SK-N-SH (cell line): ENCODE measurements around the gene NEK9. TPM values are rescaled to one million over a fixed set of nuclear protein-coding genes. Genes with fewer than 3 reads are reported as not detected.

ENCODE experiments used
- CTCF ChIA-PET: fragments of 300-600, 350-600 bp; formaldehyde crosslinking; extraction: SDS; loops from one replicate; lab custom pipeline; 2021; lab: Yijun Ruan, JAX
- POLR2A ChIA-PET: fragments of 350-600 bp; sonication (Branson Sonifier 250); formaldehyde crosslinking; extraction: SDS; loops from one replicate; lab custom pipeline; 2020; ENCODE audit warnings: antibody characterized with exemption, inconsistent platforms; lab: Yijun Ruan, JAX
- DNase-seq: peaks from one replicate; pipeline ENCODE4 v3.0.0; 2012
- H2AFZ ChIP-seq: fragments of 200-600 bp; sonication (generic); 2 replicates; pipeline ENCODE4 v1.8.1; 2016; ENCODE audit warnings: antibody characterized with exemption, mild to moderate bottlenecking, low read depth
- H3F3A ChIP-seq: fragments of 200-600 bp; sonication (generic); replicated peaks from 2 replicates; pipeline ENCODE3; 2016; ENCODE audit warnings: antibody characterized with exemption, mild to moderate bottlenecking; ENCODE audit not compliant: insufficient read depth
- H3K27ac ChIP-seq, 2 experiments: fragments of 200-500 bp in 1 of 2; fragments of 200-600 bp in 1 of 2; sonication (Bioruptor generic) in 1 of 2; sonication (generic), shearing (Covaris generic) in 1 of 2; 2 replicates each; pipeline versions ENCODE4 v1.5.1 to v1.6.1; 2014 to 2016; ENCODE audit warnings: low read depth in 2 of 2, inconsistent platforms in 1 of 2, low read length in 1 of 2, mild to moderate bottlenecking in 1 of 2, mixed read lengths in 1 of 2
- H3K27me3 ChIP-seq: fragments of 200-600 bp; sonication (generic), shearing (Covaris generic); 2 replicates; pipeline ENCODE4 v1.6.1; 2016; ENCODE audit warnings: mixed run types; ENCODE audit not compliant: insufficient read depth
- H3K36me3 ChIP-seq, 2 experiments: fragments of 200-500 bp in 1 of 2; fragments of 200-600 bp in 1 of 2; sonication (Bioruptor generic) in 1 of 2; sonication (generic) in 1 of 2; replicated peaks in 1 of 2; 2 replicates each; pipeline versions ENCODE3 to v1.5.1; 2014 to 2016; ENCODE audit warnings: low read length in 1 of 2, mild to moderate bottlenecking in 1 of 2; ENCODE audit not compliant: insufficient read depth in 2 of 2, control insufficient read depth in 1 of 2
- H3K4me1 ChIP-seq, 2 experiments: fragments of 200-500 bp in 1 of 2; fragments of 200-600 bp in 1 of 2; sonication (Bioruptor generic) in 1 of 2; sonication (generic), shearing (Covaris generic) in 1 of 2; 2 replicates each; pipeline versions ENCODE4 v1.5.1 to v1.6.1; 2014 to 2016; ENCODE audit warnings: low read depth in 1 of 2, low read length in 1 of 2, mixed run types in 1 of 2; ENCODE audit not compliant: insufficient read depth in 2 of 2, control insufficient read depth in 1 of 2
- H3K4me2 ChIP-seq: fragments of 200-600 bp; sonication (generic), shearing (Covaris generic); 2 replicates; pipeline ENCODE4 v1.6.1; 2017; ENCODE audit warnings: mixed run types
- H3K4me3 ChIP-seq, 2 experiments: fragments of 200-500 bp in 1 of 2; fragments of 200-600 bp in 1 of 2; sonication (Bioruptor generic) in 1 of 2; sonication (generic), shearing (Covaris generic) in 1 of 2; 2 replicates each; pipeline versions ENCODE4 v1.5.1 to v1.8.1; 2014 to 2016; ENCODE audit warnings: low read depth in 2 of 2, inconsistent platforms in 1 of 2, low read length in 1 of 2, mild to moderate bottlenecking in 1 of 2, mixed read lengths in 1 of 2, moderate library complexity in 1 of 2
- H3K79me2 ChIP-seq: fragments of 200-600 bp; sonication (generic); 2 replicates; pipeline ENCODE4 v1.8.1; 2017; ENCODE audit warnings: mild to moderate bottlenecking; ENCODE audit not compliant: insufficient read depth
- H3K9ac ChIP-seq: fragments of 200-600 bp; sonication (generic); 2 replicates; pipeline ENCODE4 v1.6.1; 2017; ENCODE audit warnings: mixed run types
- H3K9me2 ChIP-seq: fragments of 200-600 bp; sonication (generic); 2 replicates; pipeline ENCODE4 v1.6.1; 2017; ENCODE audit warnings: mixed run types
- H3K9me3 ChIP-seq: fragments of 200-600 bp; sonication (generic); 2 replicates; pipeline ENCODE4 v1.6.1; 2017; ENCODE audit warnings: mixed run types, mild to moderate bottlenecking, moderate library complexity
- H4K20me1 ChIP-seq: fragments of 200-600 bp; sonication (generic); 2 replicates; pipeline ENCODE4 v1.6.1; 2017; ENCODE audit warnings: mild to moderate bottlenecking, mixed run types; ENCODE audit not compliant: insufficient read depth
- ELF1 ChIP-seq: IDR thresholded peaks from 2 replicates; pipeline ENCODE4 v1.4.0; 2012
- EP300 ChIP-seq, 2 experiments: IDR thresholded peaks; 2 replicates each; pipeline versions ENCODE4 v1.4.0 to v1.6.1; 2012; ENCODE audit warnings: borderline replicate concordance in 1 of 2, low read depth in 1 of 2, low read length in 1 of 2
- FOSL2 ChIP-seq: IDR thresholded peaks from 2 replicates; pipeline ENCODE4 v1.4.0; 2012; ENCODE audit warnings: low read depth, mild to moderate bottlenecking, moderate library complexity, borderline replicate concordance
- FOXJ3 ChIP-seq: sonication (generic); formaldehyde crosslinking; IDR thresholded peaks from 2 replicates; pipeline ENCODE4 v1.5.1; 2020; ENCODE audit warnings: mild to moderate bottlenecking, missing genetic modification reagents
- FOXM1 ChIP-seq: IDR thresholded peaks from 2 replicates; pipeline ENCODE4 v1.4.0; 2012; ENCODE audit warnings: low read depth, mild to moderate bottlenecking
- GATA2 ChIP-seq: sonication (generic); formaldehyde crosslinking; IDR thresholded peaks from 2 replicates; pipeline ENCODE4 v1.5.0; 2020; ENCODE audit warnings: mild to moderate bottlenecking, missing genetic modification reagents
- IRF3 ChIP-seq: fragments of 150-350 bp; IDR thresholded peaks from 2 replicates; pipeline ENCODE4 v1.6.1; 2016; ENCODE audit warnings: mild to moderate bottlenecking, low read depth, low read length
- JUND ChIP-seq: IDR thresholded peaks from 2 replicates; pipeline ENCODE4 v1.4.0; 2012
- MXI1 ChIP-seq: IDR thresholded peaks from 2 replicates; pipeline ENCODE4 v1.6.1; 2012; ENCODE audit warnings: mild to moderate bottlenecking, low read depth, low read length, improper control_type of control experiment
- NFIC ChIP-seq: IDR thresholded peaks from 2 replicates; pipeline ENCODE4 v1.4.0; 2012; ENCODE audit warnings: borderline replicate concordance
- NRF1 ChIP-seq: IDR thresholded peaks from 2 replicates; pipeline ENCODE4 v1.6.1; 2012; ENCODE audit warnings: low read depth, mild to moderate bottlenecking, low read length
- RFX5 ChIP-seq: IDR thresholded peaks from 2 replicates; pipeline ENCODE4 v1.6.1; 2012; ENCODE audit warnings: mild to moderate bottlenecking, improper control_type of control experiment, low read length
- RXRA ChIP-seq: IDR thresholded peaks from 2 replicates; pipeline ENCODE4 v1.4.0; 2012; ENCODE audit warnings: low read depth, mild to moderate bottlenecking, borderline replicate concordance
- SIN3A ChIP-seq: IDR thresholded peaks from 2 replicates; pipeline ENCODE4 v1.6.1; 2012; ENCODE audit warnings: low read depth, mild to moderate bottlenecking, low read length, moderate library complexity, borderline replicate concordance
- SMC3 ChIP-seq: IDR thresholded peaks from 2 replicates; pipeline ENCODE4 v1.6.1; 2012; ENCODE audit warnings: low read depth, low read length, improper control_type of control experiment
- TAF1 ChIP-seq: IDR thresholded peaks from 2 replicates; pipeline ENCODE4 v1.6.1; 2012; ENCODE audit warnings: low read depth, mild to moderate bottlenecking, low read length, moderate library complexity, borderline replicate concordance
- TCF12 ChIP-seq: IDR thresholded peaks from 2 replicates; pipeline ENCODE4 v1.4.0; 2012
- YY1 ChIP-seq: IDR thresholded peaks from 2 replicates; pipeline ENCODE4 v1.4.0; 2012; ENCODE audit warnings: low read depth, mild to moderate bottlenecking
- WGBS: methylation state at CpG from one replicate; pipeline ENCODE4 v1.1.6; 2017; ENCODE audit warnings: low lambda C conversion rate; 5-methylcytosine and 5-hydroxymethylcytosine counted together
- polyA plus RNA-seq, 3 experiments: library from polyadenylated mRNA; depleted of rRNA; stranded (reverse); fragments of >200 nt; gene quantifications; 2 replicates each; pipeline ENCODE4 v1.2.3, GENCODE V29; 2012
- TF ChIP-seq, protein P1 (sequence below): IDR thresholded peaks from 2 replicates; pipeline ENCODE4 v1.4.0; 2012; ENCODE audit warnings: low read depth
- TF ChIP-seq, protein P2 (sequence below): IDR thresholded peaks from 2 replicates; pipeline ENCODE4 v1.4.0; 2012; ENCODE audit warnings: low read depth, borderline replicate concordance

The NEK9 gene
- polyA plus RNA-seq, 1 of the 3 experiments (the other 2 are of a cell fraction), result 48.1 TPM

- Histone ChIP-seq H3K4me2 (no peak overlapping the region), H3K27ac (no peak overlapping the region), H2AFZ (no peak overlapping the region), H3K79me2 (no peaks in the 10 kb centered on the region), H3K4me3 (no peak overlapping the region), H3F3A (no peaks in the 10 kb centered on the region), H4K20me1 (no peaks in the 10 kb centered on the region), H3K27me3 (no peaks in the 10 kb centered on the region), H3K9ac (no peak overlapping the region)
- POLR2A ChIA-PET, result no interaction called here
- 93% methylated on average over 5 of the region's 5 CpGs for WGBS
- TF ChIP-seq FOSL2 (no peak), MXI1 (no peak), TAF1 (no peak), NRF1 (no peak), SMC3 (no peak), FOXJ3 (CRISPR knock-in tag) (no peak), TCF12 (no peak), RFX5 (no peak), ELF1 (no peak)
- TF ChIP-seq, all 33 proteins: peak for 0
- Histone ChIP-seq H3K9me3 (no peaks in the 10 kb centered on the region), H3K4me1 (no peaks in the 10 kb centered on the region), H3K9me2 (no peaks in the 10 kb centered on the region), H3K36me3 (peaks cover 67 to 86% of the 10 kb centered on the region in 2 experiments)
- no peak for DNase-seq
- CTCF ChIA-PET, result interaction anchor here (1.4 kb wide), 1 partner anchor 26 kb away, joined by 3 read pairs; no protein-coding TSS in a partner anchor
These were observed 12.8 kb downstream of the NEK9 start for GRCh38 chr14:75113932-75114539.

DNA sequence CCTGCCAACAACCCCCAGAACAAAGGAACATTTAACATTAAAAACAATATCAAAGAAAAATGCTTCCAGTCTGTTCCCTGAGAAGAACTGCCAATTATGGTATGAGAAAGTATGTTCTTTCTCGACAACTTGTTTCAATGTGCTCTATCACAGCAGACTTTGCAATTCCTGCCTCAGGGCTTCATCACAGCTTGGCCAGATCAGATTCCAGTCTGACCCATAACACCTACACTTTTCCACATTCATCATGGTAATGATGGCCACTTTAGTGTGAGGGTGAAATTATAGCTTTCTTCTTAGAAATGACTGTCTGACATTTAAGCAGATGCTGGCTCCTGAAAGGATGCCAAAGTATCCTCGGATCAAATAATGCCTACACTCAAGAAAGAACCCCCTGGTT is 17.0 kb downstream of the NEK9 start:
- Histone ChIP-seq H3K79me2 (no peaks in the 10 kb centered on the region), H3K36me3 (peaks cover 47 to 86% of the 10 kb centered on the region in 2 experiments), H3K4me1 (no peaks in the 10 kb centered on the region), H3K27ac (no peak overlapping the region), H3F3A (no peaks in the 10 kb centered on the region), H3K9me2 (no peaks in the 10 kb centered on the region), H3K4me3 (no peak overlapping the region), H3K9ac (no peak overlapping the region), H3K4me2 (no peak overlapping the region), H2AFZ (no peak overlapping the region), H3K27me3 (no peaks in the 10 kb centered on the region), H4K20me1 (no peaks in the 10 kb centered on the region), H3K9me3 (no peaks in the 10 kb centered on the region)
- 76% methylated on average over 2 of the region's 2 CpGs for WGBS
- ChIA-PET POLR2A (no interaction called here), CTCF (interaction anchor here (0.8 to 2.0 kb wide), 3 partner anchors 15 to 163 kb away, joined by 4 to 9 read pairs (median 4); no protein-coding TSS in a partner anchor)
- no peak for DNase-seq
- TF ChIP-seq NRF1, result no peak
- TF ChIP-seq NFIC, result no peak
- no peak for TF ChIP-seq FOXM1
- no peak for TF ChIP-seq TCF12
- no peak for TF ChIP-seq RXRA

GRCh38 chr14:75107186-75107585 is 19.7 kb downstream of the NEK9 start:
- Histone ChIP-seq H3K9ac (no peak overlapping the region), H3K4me1 (no peaks in the 10 kb centered on the region), H3F3A (no peaks in the 10 kb centered on the region), H3K4me2 (no peak overlapping the region), H3K79me2 (no peaks in the 10 kb centered on the region), H3K36me3 (peaks cover 34 to 76% of the 10 kb centered on the region in 2 experiments), H3K9me3 (no peaks in the 10 kb centered on the region), H4K20me1 (no peaks in the 10 kb centered on the region), H3K4me3 (no peak overlapping the region), H3K27me3 (no peaks in the 10 kb centered on the region), H2AFZ (no peak overlapping the region), H3K27ac (no peak overlapping the region), H3K9me2 (no peaks in the 10 kb centered on the region)
- 85% methylated on average over 3 of the region's 3 CpGs for WGBS
- ChIA-PET CTCF (interaction anchor here (0.9 to 4.2 kb wide), 3 partner anchors 18 to 200 kb away, joined by 3 to 33 read pairs (median 3); no protein-coding TSS in a partner anchor), POLR2A (no interaction called here)
- DNase-seq, result no peak
- TF ChIP-seq JUND, result no peak
- no peak for TF ChIP-seq IRF3
- no peak for TF ChIP-seq GATA2 (CRISPR knock-in tag)
- no peak for TF ChIP-seq NRF1
- no peak for TF ChIP-seq FOXM1
- TF ChIP-seq, protein P1, sequence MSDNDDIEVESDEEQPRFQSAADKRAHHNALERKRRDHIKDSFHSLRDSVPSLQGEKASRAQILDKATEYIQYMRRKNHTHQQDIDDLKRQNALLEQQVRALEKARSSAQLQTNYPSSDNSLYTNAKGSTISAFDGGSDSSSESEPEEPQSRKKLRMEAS, result no peak
- TF ChIP-seq NFIC, result no peak
- no peak for TF ChIP-seq YY1
- TF ChIP-seq SIN3A, result no peak
- TF ChIP-seq FOXJ3 (CRISPR knock-in tag), result no peak
- no peak for TF ChIP-seq EP300 (IDR thresholded peaks at IDR 0.05; ENCODE audit: borderline replicate concordance in 1 of 2, low read depth in 1 of 2, low read length in 1 of 2)
- TF ChIP-seq, protein P2, sequence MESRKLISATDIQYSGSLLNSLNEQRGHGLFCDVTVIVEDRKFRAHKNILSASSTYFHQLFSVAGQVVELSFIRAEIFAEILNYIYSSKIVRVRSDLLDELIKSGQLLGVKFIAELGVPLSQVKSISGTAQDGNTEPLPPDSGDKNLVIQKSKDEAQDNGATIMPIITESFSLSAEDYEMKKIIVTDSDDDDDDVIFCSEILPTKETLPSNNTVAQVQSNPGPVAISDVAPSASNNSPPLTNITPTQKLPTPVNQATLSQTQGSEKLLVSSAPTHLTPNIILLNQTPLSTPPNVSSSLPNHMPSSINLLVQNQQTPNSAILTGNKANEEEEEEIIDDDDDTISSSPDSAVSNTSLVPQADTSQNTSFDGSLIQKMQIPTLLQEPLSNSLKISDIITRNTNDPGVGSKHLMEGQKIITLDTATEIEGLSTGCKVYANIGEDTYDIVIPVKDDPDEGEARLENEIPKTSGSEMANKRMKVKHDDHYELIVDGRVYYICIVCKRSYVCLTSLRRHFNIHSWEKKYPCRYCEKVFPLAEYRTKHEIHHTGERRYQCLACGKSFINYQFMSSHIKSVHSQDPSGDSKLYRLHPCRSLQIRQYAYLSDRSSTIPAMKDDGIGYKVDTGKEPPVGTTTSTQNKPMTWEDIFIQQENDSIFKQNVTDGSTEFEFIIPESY, result no peak
- no peak for TF ChIP-seq TAF1
